ENCODE results near the gene ERC2.

GRCh38 chr3:55651011-55651410 is 817.3 kb downstream of the ERC2 start:
- TF ChIP-seq POLR2A (IDR thresholded peaks at IDR 0.05; ENCODE audit: low read depth, low read length): no peak
- no peak for TF ChIP-seq POLR2AphosphoS5 (IDR thresholded peaks at IDR 0.05; ENCODE audit: low read depth, low read length)
